Measurements from ENCODE around the gene COBL.

COBL gene

DNA sequence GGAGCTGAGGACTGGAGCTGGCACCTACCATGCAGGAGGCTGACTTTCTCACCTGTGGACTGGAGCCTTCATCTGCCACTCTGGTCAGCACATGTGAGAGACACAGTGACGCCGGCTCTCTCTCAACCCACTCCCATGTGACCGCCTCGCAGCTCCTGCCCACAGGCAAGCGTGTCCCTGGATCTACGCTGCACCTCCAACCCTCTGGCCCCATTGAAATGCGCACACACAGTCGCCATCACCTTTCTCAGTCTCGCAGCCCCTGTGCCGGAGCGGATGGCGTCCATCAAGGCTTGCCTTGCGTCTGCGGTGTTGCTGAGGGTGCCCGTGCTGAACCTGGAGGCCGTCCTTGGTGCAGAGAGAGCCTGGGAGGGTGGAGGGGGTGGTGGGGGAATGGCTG, 291.7 kb downstream of the COBL start:
- no peak overlapping the region for H3K4me3 ChIP-seq (ENCODE audit: severe bottlenecking)
- H3K27ac ChIP-seq (ENCODE audit: poor library complexity, severe bottlenecking): no peak overlapping the region
- H3K27me3 ChIP-seq (ENCODE audit: insufficient read depth, poor library complexity, severe bottlenecking): no peaks in the 10 kb centered on the region
- H3K4me1 ChIP-seq (ENCODE audit: insufficient read depth, poor library complexity, severe bottlenecking): peaks cover 7% of the 10 kb centered on the region
- TF ChIP-seq, protein P1, sequence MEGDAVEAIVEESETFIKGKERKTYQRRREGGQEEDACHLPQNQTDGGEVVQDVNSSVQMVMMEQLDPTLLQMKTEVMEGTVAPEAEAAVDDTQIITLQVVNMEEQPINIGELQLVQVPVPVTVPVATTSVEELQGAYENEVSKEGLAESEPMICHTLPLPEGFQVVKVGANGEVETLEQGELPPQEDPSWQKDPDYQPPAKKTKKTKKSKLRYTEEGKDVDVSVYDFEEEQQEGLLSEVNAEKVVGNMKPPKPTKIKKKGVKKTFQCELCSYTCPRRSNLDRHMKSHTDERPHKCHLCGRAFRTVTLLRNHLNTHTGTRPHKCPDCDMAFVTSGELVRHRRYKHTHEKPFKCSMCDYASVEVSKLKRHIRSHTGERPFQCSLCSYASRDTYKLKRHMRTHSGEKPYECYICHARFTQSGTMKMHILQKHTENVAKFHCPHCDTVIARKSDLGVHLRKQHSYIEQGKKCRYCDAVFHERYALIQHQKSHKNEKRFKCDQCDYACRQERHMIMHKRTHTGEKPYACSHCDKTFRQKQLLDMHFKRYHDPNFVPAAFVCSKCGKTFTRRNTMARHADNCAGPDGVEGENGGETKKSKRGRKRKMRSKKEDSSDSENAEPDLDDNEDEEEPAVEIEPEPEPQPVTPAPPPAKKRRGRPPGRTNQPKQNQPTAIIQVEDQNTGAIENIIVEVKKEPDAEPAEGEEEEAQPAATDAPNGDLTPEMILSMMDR (IDR thresholded peaks at IDR 0.05; ENCODE audit: poor library complexity, severe bottlenecking): no peak
- no peaks in the 10 kb centered on the region for H3K36me3 ChIP-seq (ENCODE audit: low read depth)
- ATAC-seq (ENCODE audit: low read depth) (no peak), DNase-seq (ENCODE audit: low spot score) (no peak)
- no peaks in the 10 kb centered on the region for H3K9me3 ChIP-seq (ENCODE audit: severe bottlenecking)

DNA sequence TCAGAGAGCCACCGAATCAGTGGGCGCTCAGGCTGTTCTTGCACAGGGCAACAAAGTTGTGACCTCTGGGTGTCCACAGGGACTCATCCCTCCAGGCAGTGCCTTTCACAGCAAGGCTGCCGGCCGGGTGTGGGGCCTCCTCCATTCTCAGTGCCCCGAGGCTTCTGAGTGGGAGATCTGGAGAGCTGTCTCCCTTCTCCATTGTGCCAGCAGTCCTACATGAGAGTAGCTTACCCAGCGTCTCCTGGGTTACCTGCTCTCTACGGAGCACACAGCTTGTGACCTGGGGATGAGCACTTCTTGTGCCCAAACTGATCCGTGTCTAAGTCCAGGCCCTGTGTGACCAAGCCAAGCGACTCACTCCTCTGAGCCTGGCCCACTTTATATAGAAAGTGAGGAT, 293.1 kb downstream of the COBL start:
- no peak for DNase-seq (ENCODE audit: low spot score)
- TF ChIP-seq, protein P1 (IDR thresholded peaks at IDR 0.05; ENCODE audit: poor library complexity, severe bottlenecking): no peak
- H3K27me3 ChIP-seq (ENCODE audit: insufficient read depth, poor library complexity, severe bottlenecking): no peaks in the 10 kb centered on the region

DNA sequence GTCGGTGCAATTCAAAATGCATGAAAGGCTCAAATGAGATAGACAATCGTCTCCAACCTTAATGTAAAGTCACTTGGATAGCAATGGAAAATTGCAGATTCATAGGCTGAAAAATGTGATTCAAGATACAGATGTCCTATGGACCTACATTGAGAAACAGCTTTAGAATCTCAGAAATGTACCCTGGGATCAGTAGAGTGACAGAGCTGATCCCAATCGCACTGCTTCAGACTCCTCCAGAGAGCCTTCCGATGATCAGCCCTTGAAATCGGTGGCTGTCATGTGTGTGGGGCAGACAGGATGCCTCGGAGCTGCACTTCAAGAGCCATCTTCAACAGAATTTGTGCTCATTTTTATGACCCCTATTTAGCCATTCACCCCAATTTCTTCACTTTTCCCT, 293.8 kb downstream of the COBL start:
- no peaks in the 10 kb centered on the region for H3K36me3 ChIP-seq (ENCODE audit: low read depth)
- DNase-seq (ENCODE audit: low spot score) (no peak), ATAC-seq (ENCODE audit: low read depth) (no peak)
- no peaks in the 10 kb centered on the region for H3K9me3 ChIP-seq (ENCODE audit: severe bottlenecking)
- H3K27ac ChIP-seq (ENCODE audit: poor library complexity, severe bottlenecking): no peak overlapping the region
- H3K4me3 ChIP-seq (ENCODE audit: severe bottlenecking): no peak overlapping the region
- no peaks in the 10 kb centered on the region for H3K4me1 ChIP-seq (ENCODE audit: insufficient read depth, poor library complexity, severe bottlenecking)
- H3K27me3 ChIP-seq (ENCODE audit: insufficient read depth, poor library complexity, severe bottlenecking): no peaks in the 10 kb centered on the region
- TF ChIP-seq, protein P1 (IDR thresholded peaks at IDR 0.05; ENCODE audit: poor library complexity, severe bottlenecking): no peak

More for the DNA sequence above, 293.1 kb downstream of the COBL start:
- H3K27ac ChIP-seq (ENCODE audit: poor library complexity, severe bottlenecking): no peak overlapping the region
- no peak overlapping the region for H3K4me3 ChIP-seq (ENCODE audit: severe bottlenecking)
- H3K4me1 ChIP-seq (ENCODE audit: insufficient read depth, poor library complexity, severe bottlenecking): no peaks in the 10 kb centered on the region
- no peaks in the 10 kb centered on the region for H3K9me3 ChIP-seq (ENCODE audit: severe bottlenecking)
- H3K36me3 ChIP-seq (ENCODE audit: low read depth): no peaks in the 10 kb centered on the region
- no peak for ATAC-seq (ENCODE audit: low read depth)

DNA sequence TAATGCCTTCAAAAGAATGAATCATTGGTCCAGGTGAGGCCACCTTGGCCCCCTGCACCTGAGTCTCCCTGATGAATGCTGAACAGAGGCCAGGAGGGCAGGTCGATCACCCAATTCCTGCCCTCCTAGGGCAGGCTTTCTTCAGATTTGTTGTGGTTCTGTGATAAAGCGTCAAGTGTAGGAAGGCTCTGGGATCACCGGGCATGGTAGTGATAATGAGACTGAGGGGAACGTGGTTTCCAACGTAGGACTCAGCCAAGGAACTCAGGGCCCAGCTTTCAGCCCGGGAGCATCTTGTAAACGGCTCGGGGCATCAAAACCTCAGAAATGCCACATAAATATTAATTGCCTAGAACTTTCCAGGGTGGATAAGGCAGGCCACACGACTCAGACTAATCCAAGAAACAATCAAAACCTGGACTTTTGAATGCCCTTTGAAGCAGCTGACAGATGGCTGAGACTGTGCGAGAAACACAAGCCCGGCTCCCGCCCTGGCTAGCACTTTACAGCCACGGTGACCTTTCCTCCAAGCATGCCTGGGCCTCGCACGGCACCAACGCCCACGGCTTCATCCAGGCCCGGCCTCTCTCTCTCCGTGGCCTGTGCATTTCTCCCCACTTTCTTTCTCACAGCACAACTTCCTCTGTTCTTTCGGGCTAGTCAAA, 294.6 kb downstream of the COBL start:
- no peaks in the 10 kb centered on the region for H3K27me3 ChIP-seq (ENCODE audit: insufficient read depth, poor library complexity, severe bottlenecking)
- H3K36me3 ChIP-seq (ENCODE audit: low read depth): no peaks in the 10 kb centered on the region
- ATAC-seq (ENCODE audit: low read depth) (no peak), DNase-seq (ENCODE audit: low spot score) (no peak)
- no peak overlapping the region for H3K4me3 ChIP-seq (ENCODE audit: severe bottlenecking)
- H3K9me3 ChIP-seq (ENCODE audit: severe bottlenecking): no peaks in the 10 kb centered on the region
- no peak overlapping the region for H3K27ac ChIP-seq (ENCODE audit: poor library complexity, severe bottlenecking)
- no peaks in the 10 kb centered on the region for H3K4me1 ChIP-seq (ENCODE audit: insufficient read depth, poor library complexity, severe bottlenecking)
- TF ChIP-seq, protein P1 (IDR thresholded peaks at IDR 0.05; ENCODE audit: poor library complexity, severe bottlenecking): no peak

DNA sequence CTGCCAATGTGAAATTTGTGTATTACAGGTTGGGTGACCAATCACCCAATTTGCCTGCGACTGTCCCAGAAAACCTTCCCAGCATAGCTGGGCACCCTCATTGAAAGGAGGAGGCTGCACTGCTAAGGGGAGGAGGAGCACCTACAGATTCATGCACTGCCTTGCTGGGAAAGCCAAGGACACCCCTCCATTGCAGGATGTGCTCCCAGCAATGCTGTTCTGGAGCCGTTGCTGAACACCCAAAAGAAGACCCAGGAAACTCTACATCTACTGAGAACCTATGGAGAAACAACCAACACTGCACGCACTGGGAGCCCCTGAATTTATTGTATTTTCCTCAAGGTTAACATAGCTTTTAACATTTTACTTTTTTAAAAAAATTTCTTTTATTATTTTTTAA, 295.7 kb downstream of the COBL start:
- Histone ChIP-seq H3K4me1 (ENCODE audit: insufficient read depth, poor library complexity, severe bottlenecking) (no peaks in the 10 kb centered on the region), H3K4me3 (ENCODE audit: severe bottlenecking) (no peak overlapping the region), H3K27ac (ENCODE audit: poor library complexity, severe bottlenecking) (no peak overlapping the region), H3K36me3 (ENCODE audit: low read depth) (no peaks in the 10 kb centered on the region), H3K27me3 (ENCODE audit: insufficient read depth, poor library complexity, severe bottlenecking) (no peaks in the 10 kb centered on the region), H3K9me3 (ENCODE audit: severe bottlenecking) (no peaks in the 10 kb centered on the region)
- TF ChIP-seq, protein P1 (IDR thresholded peaks at IDR 0.05; ENCODE audit: poor library complexity, severe bottlenecking): no peak
- no peak for DNase-seq (ENCODE audit: low spot score)
- no peak for ATAC-seq (ENCODE audit: low read depth)
